HG02981 (cell line): Measurements from ENCODE around the gene DNAJC6.

Experiments used
- ATAC-seq: cut with Tn5 transposase; IDR thresholded peaks from one replicate; pipeline ENCODE4 v1.9.1; 2021; ENCODE audit warnings: mild to moderate bottlenecking, moderate library complexity; ENCODE audit not compliant: unreplicated experiment

The DNAJC6 gene

DNA sequence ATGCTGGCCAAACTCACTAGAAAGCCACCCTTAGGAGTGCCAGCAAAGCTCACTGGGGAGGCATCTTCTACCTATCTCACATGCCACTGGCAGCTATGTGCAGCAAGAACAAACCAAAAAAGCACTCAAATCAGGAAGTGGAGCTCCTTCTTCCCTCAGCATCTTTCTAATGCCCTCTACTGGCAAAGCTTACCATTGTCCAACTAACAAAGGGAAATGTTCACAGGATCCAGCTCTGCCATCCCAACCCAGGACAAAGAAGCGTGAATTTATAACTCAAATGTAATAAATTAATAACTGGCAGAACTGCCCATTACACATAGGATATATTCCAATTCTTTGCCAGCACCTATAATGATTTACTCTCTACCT, 150.0 kb downstream of the DNAJC6 start:
- ATAC-seq: peak; percentile 69
